Heart right ventricle (tissue), 16 donors: ENCODE results near the gene AKAP6. TPM values are rescaled to one million over a fixed set of nuclear protein-coding genes. Genes with fewer than 3 reads are reported as not detected.

ENCODE experiments used
- ATAC-seq, 8 donors: fragments of 200-7000 bp; cut with Tn5 transposase; one replicate each; pipeline ENCODE4 v1.9.1; 2020; ENCODE audit warnings: mild to moderate bottlenecking in 8 of 8, moderate library complexity in 8 of 8, moderate number of reproducible peaks in 1 of 8
- DNase-seq, 2 donors: peaks; one replicate each; pipeline ENCODE4 v3.0.0-alpha.2; 2020
- H3K27ac ChIP-seq, 10 donors: fragments of 200-600 bp; sonication (generic) in 2 of 10; one replicate each; pipeline versions ENCODE4 v1.5.0 to v1.8.0; 2020 to 2022; ENCODE audit warnings: mild to moderate bottlenecking in 3 of 10
- H3K27me3 ChIP-seq, 7 donors: fragments of 200-600 bp; one replicate each; pipeline ENCODE4 v1.8.0; 2021 to 2022; ENCODE audit warnings: mild to moderate bottlenecking in 2 of 7
- H3K36me3 ChIP-seq, 9 donors: fragments of 200-600 bp; sonication (generic) in 1 of 9; one replicate each; pipeline versions ENCODE4 v1.5.0 to v1.8.0; 2020 to 2022; ENCODE audit warnings: mild to moderate bottlenecking in 2 of 9
- H3K4me1 ChIP-seq, 9 donors: fragments of 200-600 bp; sonication (generic) in 1 of 9; one replicate each; pipeline versions ENCODE4 v1.5.0 to v1.8.0; 2020 to 2022; ENCODE audit warnings: mild to moderate bottlenecking in 4 of 9
- H3K4me3 ChIP-seq, 10 donors: fragments of 200-600 bp; sonication (generic) in 2 of 10; one replicate each; pipeline versions ENCODE4 v1.5.0 to v1.8.0; 2020 to 2022; ENCODE audit warnings: mild to moderate bottlenecking in 7 of 10, moderate library complexity in 2 of 10
- H3K9me3 ChIP-seq, 11 donors: fragments of 200-600 bp in 10 of 11; sonication (generic) in 2 of 11; one replicate each; pipeline versions ENCODE4 v1.5.0 to v1.8.0; 2013 to 2022; ENCODE audit warnings: mild to moderate bottlenecking in 2 of 11, control low read depth in 1 of 11, moderate library complexity in 1 of 11
- WGBS, 2 donors: extraction: QIAGEN DNeasy Blood & Tissue Kit; methylation state at CpG; one replicate each; pipeline ENCODE4 v1.1.7; 2013; ENCODE audit warnings: inconsistent platforms in 1 of 2; 5-methylcytosine and 5-hydroxymethylcytosine counted together
- intact Hi-C, 10 donors: fragments of 100-400 bp; cut with DNase I; formaldehyde crosslinking; loops; one replicate each; pipeline versions ENCODE4 v1.11.1 to v1.14.2; 2022
- polyA plus RNA-seq, 2 donors: library from polyadenylated mRNA; stranded (reverse); fragments of 200-250 nt; gene quantifications; one replicate each; pipeline ENCODE4 v1.2.3, GENCODE V29; 2013
- total RNA-seq, 10 donors: library from RNA; stranded (reverse); fragmentation: NEBNext Ultra II Directional in 3 of 10; extraction: Animal tissue kit (Norgen Biotek cat#: 25700) in 3 of 10; gene quantifications; one replicate each; pipeline versions ENCODE4 v1.2.1 to v1.2.4, GENCODE V29; 2021 to 2023
- TF ChIP-seq, protein P1 (sequence below), 9 donors: fragments of 200-600 bp; sonication (generic) in 2 of 9; IDR thresholded peaks; one replicate each; pipeline versions ENCODE4 v1.5.0 to v1.8.0; 2021 to 2022; ENCODE audit warnings: antibody characterized with exemption in 9 of 9, mild to moderate bottlenecking in 5 of 9, moderate library complexity in 1 of 9
- donor health status: Arrhythmogenic right ventricular cardiomyopathy.
- donor health status: ischemic (EF 13 %, LVEDD 7.1; RV severe dilation, severe dysfunction).
- donor health status: healthy with polysubstance abuse.
- donor health status: DM: no; HTN: yes; CAD: no.
- donor health status: DM: no; HTN: no; CAD: no.
- donor health status: ischemic (EF 25% LVEDD 6.9; RV normal size, moderate dysfunction).
- donor health status: ischemic (EF 25% LVEDD 5.7; RV mildly dilated, moderate dysfunction).
- donor health status: healthy.
- donor health status: DM: yes; HTN: yes; CAD: no.
- donor health status: Ischemic cardiomyopathy.
- donor health status: ischemic (EF 35%, LVEDD 5.7; RV mildly dilated, moderate dysfunction).
- donor health status: nonischemic (EF 11% LVEDD 7.7; RV severe dilation, severe dysfunction).
- donor health status: DM: yes; HTN: yes; CAD: no.
- donor health status: PGD.
- donor health status: ischemic (EF 29% LVEDD 5.4; RV normal size, mild dysfunction).
- donor health status: nonischemic (EF 23%, LVEDD 6.1; RV moderate dilation, normal function).

Gene AKAP6
- total and polyA plus RNA-seq, 12 donors = 13.5 to 332 (median 229) TPM

GRCh38 chr14:32622742-32623141 is 293.6 kb downstream of the AKAP6 start:
- Histone ChIP-seq H3K36me3 (peaks cover 0 to 6% (median 0%) of the 10 kb centered on the region in 9 donors), H3K9me3 (peaks cover 0 to 6% (median 0%) of the 10 kb centered on the region in 11 donors), H3K27me3 (no peaks in the 10 kb centered on the region), H3K4me3 (no peak overlapping the region), H3K4me1 (peaks cover 0 to 56% (median 10%) of the 10 kb centered on the region in 9 donors), H3K27ac (peak overlapping the region in 2 of 10 donors; percentile 44 to 73)
- TF ChIP-seq, protein P1, sequence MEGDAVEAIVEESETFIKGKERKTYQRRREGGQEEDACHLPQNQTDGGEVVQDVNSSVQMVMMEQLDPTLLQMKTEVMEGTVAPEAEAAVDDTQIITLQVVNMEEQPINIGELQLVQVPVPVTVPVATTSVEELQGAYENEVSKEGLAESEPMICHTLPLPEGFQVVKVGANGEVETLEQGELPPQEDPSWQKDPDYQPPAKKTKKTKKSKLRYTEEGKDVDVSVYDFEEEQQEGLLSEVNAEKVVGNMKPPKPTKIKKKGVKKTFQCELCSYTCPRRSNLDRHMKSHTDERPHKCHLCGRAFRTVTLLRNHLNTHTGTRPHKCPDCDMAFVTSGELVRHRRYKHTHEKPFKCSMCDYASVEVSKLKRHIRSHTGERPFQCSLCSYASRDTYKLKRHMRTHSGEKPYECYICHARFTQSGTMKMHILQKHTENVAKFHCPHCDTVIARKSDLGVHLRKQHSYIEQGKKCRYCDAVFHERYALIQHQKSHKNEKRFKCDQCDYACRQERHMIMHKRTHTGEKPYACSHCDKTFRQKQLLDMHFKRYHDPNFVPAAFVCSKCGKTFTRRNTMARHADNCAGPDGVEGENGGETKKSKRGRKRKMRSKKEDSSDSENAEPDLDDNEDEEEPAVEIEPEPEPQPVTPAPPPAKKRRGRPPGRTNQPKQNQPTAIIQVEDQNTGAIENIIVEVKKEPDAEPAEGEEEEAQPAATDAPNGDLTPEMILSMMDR (IDR thresholded peaks at IDR 0.05) = no peak
- intact Hi-C loops = no loop called here
- DNase-seq = no peak
- ATAC-seq = peak in 1 of 8 donors; percentile 32
- 81 to 85% methylated on average over 3 of the region's 3 CpGs for WGBS, 2 donors

GRCh38 chr14:32623300-32624093 is 294.4 kb downstream of the AKAP6 start:
- Histone ChIP-seq H3K4me1 (peaks cover 0 to 64% (median 15%) of the 10 kb centered on the region in 9 donors), H3K27me3 (no peaks in the 10 kb centered on the region), H3K4me3 (no peak overlapping the region), H3K27ac (peak overlapping the region in 1 of 10 donors; percentile 44), H3K36me3 (peaks cover 0 to 6% (median 0%) of the 10 kb centered on the region in 9 donors), H3K9me3 (peaks cover 0 to 6% (median 0%) of the 10 kb centered on the region in 11 donors)
- DNase-seq (no peak), ATAC-seq (peak in 1 of 8 donors; percentile 35)
- intact Hi-C loops = no loop called here
- 71 to 82% methylated on average over 4 of the region's 4 CpGs for WGBS, 2 donors
- TF ChIP-seq, protein P1 (IDR thresholded peaks at IDR 0.05) = no peak

- 87 to 91% methylated on average over 1 of the region's 1 CpG for WGBS, 2 donors
- no peak for ATAC-seq
Observed at GRCh38 chr14:32625211-32625610, 296.1 kb downstream of the AKAP6 start.

GRCh38 chr14:32627545-32628298 is 298.6 kb downstream of the AKAP6 start:
- peak in 5 of 8 donors; percentile 43 to 79 (median 57) for ATAC-seq
- 63 to 70% methylated on average over 4 of the region's 4 CpGs for WGBS, 2 donors

More at GRCh38 chr14:32625211-32625610, 296.1 kb downstream of the AKAP6 start:
- Histone ChIP-seq H3K36me3 (peaks cover 0 to 6% (median 0%) of the 10 kb centered on the region in 9 donors), H3K9me3 (no peaks in the 10 kb centered on the region), H3K4me3 (no peak overlapping the region), H3K4me1 (peaks cover 0 to 68% (median 18%) of the 10 kb centered on the region in 9 donors), H3K27ac (no peak overlapping the region), H3K27me3 (no peaks in the 10 kb centered on the region)
- intact Hi-C loops = no loop called here
- TF ChIP-seq, protein P1 (IDR thresholded peaks at IDR 0.05) = no peak
- no peak for DNase-seq

More at GRCh38 chr14:32627545-32628298, 298.6 kb downstream of the AKAP6 start:
- Histone ChIP-seq H3K4me3 (no peak overlapping the region), H3K36me3 (peaks cover 0 to 6% (median 0%) of the 10 kb centered on the region in 9 donors), H3K4me1 (peaks cover 0 to 50% (median 16%) of the 10 kb centered on the region in 9 donors), H3K9me3 (no peaks in the 10 kb centered on the region), H3K27me3 (no peaks in the 10 kb centered on the region), H3K27ac (peak overlapping the region in 2 of 10 donors; percentile 47 to 49)
- TF ChIP-seq, protein P1 (IDR thresholded peaks at IDR 0.05) = no peak
- intact Hi-C loops = no loop called here
- no peak for DNase-seq
